ENCODE results near the gene MOB2. TPM values are rescaled to one million over a fixed set of nuclear protein-coding genes. Genes with fewer than 3 reads are reported as not detected.

Gene MOB2, protein sequence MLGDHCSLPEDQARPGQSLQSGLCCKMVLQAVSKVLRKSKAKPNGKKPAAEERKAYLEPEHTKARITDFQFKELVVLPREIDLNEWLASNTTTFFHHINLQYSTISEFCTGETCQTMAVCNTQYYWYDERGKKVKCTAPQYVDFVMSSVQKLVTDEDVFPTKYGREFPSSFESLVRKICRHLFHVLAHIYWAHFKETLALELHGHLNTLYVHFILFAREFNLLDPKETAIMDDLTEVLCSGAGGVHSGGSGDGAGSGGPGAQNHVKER
- 10 to 100 TPM; 14.2 to 18.5 TPM for total RNA-seq
- 10 to 100 TPM in 1 of 2 donors, 1 to 10 TPM in 1; 8.3 to 15.5 TPM for polyA plus RNA-seq

DNA sequence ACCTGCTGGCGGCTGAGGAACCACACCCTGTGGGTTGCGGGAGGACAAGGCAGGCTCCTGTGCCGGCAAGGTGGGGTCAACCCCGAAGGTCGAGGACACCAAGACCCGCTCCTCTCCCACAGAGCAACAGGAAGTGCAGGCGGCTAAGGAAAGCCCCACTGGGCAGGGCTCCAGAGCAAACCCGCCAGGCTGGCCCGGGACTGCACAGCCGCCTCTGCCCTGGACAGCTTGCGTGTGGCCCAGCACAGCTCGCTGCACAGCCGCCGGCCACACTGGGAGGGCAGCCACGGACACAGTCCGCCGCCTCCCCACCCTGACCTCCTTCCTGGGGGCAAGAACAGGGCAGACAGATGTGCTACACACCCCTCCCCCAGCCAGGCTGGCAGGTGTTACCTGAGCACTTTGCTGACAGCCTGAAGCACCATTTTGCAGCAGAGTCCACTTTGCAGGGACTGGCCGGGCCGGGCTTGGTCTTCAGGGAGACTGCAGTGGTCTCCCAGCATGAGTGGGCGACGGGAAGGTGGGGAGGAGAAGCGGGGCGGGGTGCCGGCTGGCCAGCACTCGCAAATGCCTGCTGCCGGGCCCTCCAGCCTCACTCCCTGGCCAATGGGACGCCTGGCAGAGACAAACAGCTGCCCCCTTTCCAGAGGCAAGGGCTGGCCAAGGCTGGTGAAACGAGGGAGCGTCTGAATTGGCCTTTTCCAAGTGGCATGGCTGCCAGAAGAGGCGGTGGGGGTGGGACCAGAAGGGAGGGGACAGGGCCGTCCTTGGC lies at the start of gene MOB2:
Gene MOB2 (minus strand): TSS at position 726 of the 772 bp plus-strand sequence. CDS start 223 bp downstream, at position 503.
- Histone ChIP-seq H3K27ac (ENCODE audit: low read depth in 1 of 2, low read length in 2 of 2) (no peak within 1 kb of the TSS), H3K9me3 (ENCODE audit: control insufficient read depth in 4 of 4, low read length in 3 of 4) (no peaks in the 10 kb centered on the region), H3K27me3 (ENCODE audit: control insufficient read depth in 4 of 4, insufficient read depth in 4 of 4, low read length in 3 of 4) (no peaks in the 10 kb centered on the region), H3K36me3 (ENCODE audit: control insufficient read depth in 4 of 4, insufficient read depth in 3 of 4, low read depth in 1 of 4, low read length in 3 of 4) (no peaks in the 10 kb centered on the region), H3K4me1 (ENCODE audit: control insufficient read depth in 4 of 4, insufficient read depth in 4 of 4, low read length in 3 of 4) (peaks cover 0 to 14% (median 4%) of the 10 kb centered on the region in 4 donors), H3K4me3 (ENCODE audit: low read depth in 1 of 3, low read length in 3 of 3) (no peak within 1 kb of the TSS), H3K9ac (ENCODE audit: low read depth in 1 of 2, low read length in 2 of 2) (no peak within 1 kb of the TSS)
- 65% methylated on average over 31 of the region's 31 CpGs for WGBS
- DNase-seq (ENCODE audit: low spot score), result no peak
- TF ChIP-seq, protein P1, sequence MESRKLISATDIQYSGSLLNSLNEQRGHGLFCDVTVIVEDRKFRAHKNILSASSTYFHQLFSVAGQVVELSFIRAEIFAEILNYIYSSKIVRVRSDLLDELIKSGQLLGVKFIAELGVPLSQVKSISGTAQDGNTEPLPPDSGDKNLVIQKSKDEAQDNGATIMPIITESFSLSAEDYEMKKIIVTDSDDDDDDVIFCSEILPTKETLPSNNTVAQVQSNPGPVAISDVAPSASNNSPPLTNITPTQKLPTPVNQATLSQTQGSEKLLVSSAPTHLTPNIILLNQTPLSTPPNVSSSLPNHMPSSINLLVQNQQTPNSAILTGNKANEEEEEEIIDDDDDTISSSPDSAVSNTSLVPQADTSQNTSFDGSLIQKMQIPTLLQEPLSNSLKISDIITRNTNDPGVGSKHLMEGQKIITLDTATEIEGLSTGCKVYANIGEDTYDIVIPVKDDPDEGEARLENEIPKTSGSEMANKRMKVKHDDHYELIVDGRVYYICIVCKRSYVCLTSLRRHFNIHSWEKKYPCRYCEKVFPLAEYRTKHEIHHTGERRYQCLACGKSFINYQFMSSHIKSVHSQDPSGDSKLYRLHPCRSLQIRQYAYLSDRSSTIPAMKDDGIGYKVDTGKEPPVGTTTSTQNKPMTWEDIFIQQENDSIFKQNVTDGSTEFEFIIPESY (IDR thresholded peaks at IDR 0.05), result no peak
- TF ChIP-seq, protein P2, sequence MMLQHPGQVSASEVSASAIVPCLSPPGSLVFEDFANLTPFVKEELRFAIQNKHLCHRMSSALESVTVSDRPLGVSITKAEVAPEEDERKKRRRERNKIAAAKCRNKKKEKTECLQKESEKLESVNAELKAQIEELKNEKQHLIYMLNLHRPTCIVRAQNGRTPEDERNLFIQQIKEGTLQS (IDR thresholded peaks at IDR 0.05), result no peak
- no peak for TF ChIP-seq TAF1 (conservative IDR thresholded peaks at IDR 0.05)

DNA sequence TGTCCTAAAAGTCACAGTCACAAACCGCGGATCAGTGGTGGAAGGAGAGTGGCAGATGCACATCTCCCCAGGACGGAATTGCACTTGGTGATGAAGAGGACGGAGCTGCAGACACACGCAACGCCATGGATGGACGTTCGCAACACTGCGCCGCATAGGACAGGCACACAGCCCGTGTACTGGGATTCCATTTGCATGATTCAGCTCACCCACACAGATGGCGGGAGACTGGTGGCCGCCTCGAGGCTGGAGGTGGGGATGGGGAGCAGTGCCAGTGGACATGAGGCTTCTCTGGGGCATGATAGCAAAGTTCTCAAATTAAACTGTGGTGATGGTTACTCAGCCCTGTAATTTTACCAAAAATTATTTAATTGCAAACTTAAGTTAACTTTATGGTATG lies 48.1 kb upstream of the MOB2 start:
- Histone ChIP-seq H3K36me3 (ENCODE audit: control insufficient read depth in 4 of 4, insufficient read depth in 3 of 4, low read depth in 1 of 4, low read length in 3 of 4) (peaks cover 0 to 10% (median 2%) of the 10 kb centered on the region in 4 donors), H3K4me3 (ENCODE audit: low read depth in 1 of 3, low read length in 3 of 3) (no peak overlapping the region), H3K27me3 (ENCODE audit: control insufficient read depth in 4 of 4, insufficient read depth in 4 of 4, low read length in 3 of 4) (no peaks in the 10 kb centered on the region), H3K9ac (ENCODE audit: low read depth in 1 of 2, low read length in 2 of 2) (no peak overlapping the region), H3K9me3 (ENCODE audit: control insufficient read depth in 4 of 4, low read length in 3 of 4) (no peaks in the 10 kb centered on the region), H3K27ac (ENCODE audit: low read depth in 1 of 2, low read length in 2 of 2) (no peak overlapping the region), H3K4me1 (ENCODE audit: control insufficient read depth in 4 of 4, insufficient read depth in 4 of 4, low read length in 3 of 4) (peaks cover 0 to 5% (median 0%) of the 10 kb centered on the region in 4 donors)
- WGBS, result 92% methylated on average over 14 of the region's 14 CpGs
- no peak for TF ChIP-seq NR2F2 (IDR thresholded peaks at IDR 0.05)
- TF ChIP-seq, protein P3, sequence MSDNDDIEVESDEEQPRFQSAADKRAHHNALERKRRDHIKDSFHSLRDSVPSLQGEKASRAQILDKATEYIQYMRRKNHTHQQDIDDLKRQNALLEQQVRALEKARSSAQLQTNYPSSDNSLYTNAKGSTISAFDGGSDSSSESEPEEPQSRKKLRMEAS (IDR thresholded peaks at IDR 0.05), result no peak
- TF ChIP-seq EGR1 (IDR thresholded peaks at IDR 0.05; ENCODE audit: low read depth in 2 of 2), result no peak
- TF ChIP-seq JUND (IDR thresholded peaks at IDR 0.05), result no peak
- TF ChIP-seq GABPA (IDR thresholded peaks at IDR 0.05 in 1 of 2, conservative IDR thresholded peaks at IDR 0.05 in 1 of 2), result no peak
- no peak for TF ChIP-seq SP1 (IDR thresholded peaks at IDR 0.05)
- TF ChIP-seq HNF4A (conservative IDR thresholded peaks at IDR 0.05), result no peak
- TF ChIP-seq HNF4G (IDR thresholded peaks at IDR 0.05), result no peak
- TF ChIP-seq RXRA (IDR thresholded peaks at IDR 0.05), result no peak
- TF ChIP-seq, protein P4, sequence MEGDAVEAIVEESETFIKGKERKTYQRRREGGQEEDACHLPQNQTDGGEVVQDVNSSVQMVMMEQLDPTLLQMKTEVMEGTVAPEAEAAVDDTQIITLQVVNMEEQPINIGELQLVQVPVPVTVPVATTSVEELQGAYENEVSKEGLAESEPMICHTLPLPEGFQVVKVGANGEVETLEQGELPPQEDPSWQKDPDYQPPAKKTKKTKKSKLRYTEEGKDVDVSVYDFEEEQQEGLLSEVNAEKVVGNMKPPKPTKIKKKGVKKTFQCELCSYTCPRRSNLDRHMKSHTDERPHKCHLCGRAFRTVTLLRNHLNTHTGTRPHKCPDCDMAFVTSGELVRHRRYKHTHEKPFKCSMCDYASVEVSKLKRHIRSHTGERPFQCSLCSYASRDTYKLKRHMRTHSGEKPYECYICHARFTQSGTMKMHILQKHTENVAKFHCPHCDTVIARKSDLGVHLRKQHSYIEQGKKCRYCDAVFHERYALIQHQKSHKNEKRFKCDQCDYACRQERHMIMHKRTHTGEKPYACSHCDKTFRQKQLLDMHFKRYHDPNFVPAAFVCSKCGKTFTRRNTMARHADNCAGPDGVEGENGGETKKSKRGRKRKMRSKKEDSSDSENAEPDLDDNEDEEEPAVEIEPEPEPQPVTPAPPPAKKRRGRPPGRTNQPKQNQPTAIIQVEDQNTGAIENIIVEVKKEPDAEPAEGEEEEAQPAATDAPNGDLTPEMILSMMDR (IDR thresholded peaks at IDR 0.05; ENCODE audit: low read depth, low read length, missing input control), result no peak
- TF ChIP-seq, protein P5, sequence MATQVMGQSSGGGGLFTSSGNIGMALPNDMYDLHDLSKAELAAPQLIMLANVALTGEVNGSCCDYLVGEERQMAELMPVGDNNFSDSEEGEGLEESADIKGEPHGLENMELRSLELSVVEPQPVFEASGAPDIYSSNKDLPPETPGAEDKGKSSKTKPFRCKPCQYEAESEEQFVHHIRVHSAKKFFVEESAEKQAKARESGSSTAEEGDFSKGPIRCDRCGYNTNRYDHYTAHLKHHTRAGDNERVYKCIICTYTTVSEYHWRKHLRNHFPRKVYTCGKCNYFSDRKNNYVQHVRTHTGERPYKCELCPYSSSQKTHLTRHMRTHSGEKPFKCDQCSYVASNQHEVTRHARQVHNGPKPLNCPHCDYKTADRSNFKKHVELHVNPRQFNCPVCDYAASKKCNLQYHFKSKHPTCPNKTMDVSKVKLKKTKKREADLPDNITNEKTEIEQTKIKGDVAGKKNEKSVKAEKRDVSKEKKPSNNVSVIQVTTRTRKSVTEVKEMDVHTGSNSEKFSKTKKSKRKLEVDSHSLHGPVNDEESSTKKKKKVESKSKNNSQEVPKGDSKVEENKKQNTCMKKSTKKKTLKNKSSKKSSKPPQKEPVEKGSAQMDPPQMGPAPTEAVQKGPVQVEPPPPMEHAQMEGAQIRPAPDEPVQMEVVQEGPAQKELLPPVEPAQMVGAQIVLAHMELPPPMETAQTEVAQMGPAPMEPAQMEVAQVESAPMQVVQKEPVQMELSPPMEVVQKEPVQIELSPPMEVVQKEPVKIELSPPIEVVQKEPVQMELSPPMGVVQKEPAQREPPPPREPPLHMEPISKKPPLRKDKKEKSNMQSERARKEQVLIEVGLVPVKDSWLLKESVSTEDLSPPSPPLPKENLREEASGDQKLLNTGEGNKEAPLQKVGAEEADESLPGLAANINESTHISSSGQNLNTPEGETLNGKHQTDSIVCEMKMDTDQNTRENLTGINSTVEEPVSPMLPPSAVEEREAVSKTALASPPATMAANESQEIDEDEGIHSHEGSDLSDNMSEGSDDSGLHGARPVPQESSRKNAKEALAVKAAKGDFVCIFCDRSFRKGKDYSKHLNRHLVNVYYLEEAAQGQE (IDR thresholded peaks at IDR 0.05), result no peak
- TF ChIP-seq, protein P1 (IDR thresholded peaks at IDR 0.05), result no peak
- no peak for TF ChIP-seq TAF1 (conservative IDR thresholded peaks at IDR 0.05)
- no peak for DNase-seq (ENCODE audit: low spot score)

Measured in liver (tissue), 9 donors.